ENCODE measurements around the gene FTO. TPM values are rescaled to one million over a fixed set of nuclear protein-coding genes. Genes with fewer than 3 reads are reported as not detected.

The FTO gene
- total RNA-seq, 2 donors from 2014 or later, result 47.5 to 50.4 TPM

DNA sequence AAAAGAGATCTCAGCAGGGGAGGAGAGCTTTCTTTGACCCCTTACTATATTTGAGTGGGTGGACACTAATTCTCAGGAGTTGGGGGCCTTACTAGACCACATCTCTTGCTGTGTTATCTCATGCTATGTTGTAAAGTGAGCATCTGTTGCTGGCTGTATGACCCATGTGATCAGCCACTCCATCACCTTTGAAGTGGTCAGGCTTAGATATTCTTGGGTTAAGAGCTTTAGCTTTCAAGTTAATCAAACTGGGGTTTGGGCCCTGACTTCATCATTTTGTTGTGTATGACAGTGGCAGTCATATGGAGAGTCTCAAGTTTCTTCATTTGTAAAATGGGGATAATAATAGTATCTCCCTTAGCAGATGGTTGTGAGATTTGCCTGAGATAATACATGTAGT lies 201.1 kb downstream of the FTO start:
- Histone ChIP-seq H3K4me1 (peaks cover 8% of the 10 kb centered on the region), H3K36me3 (replicated peaks in 1 of 2; ENCODE audit: insufficient read depth in 1 of 2, low read depth in 2 of 2) (peaks cover 0 to 1% of the 10 kb centered on the region in 2 donors), H3K4me3 (no peak overlapping the region), H3K27ac (no peak overlapping the region), H3K27me3 (no peaks in the 10 kb centered on the region), H3K9me3 (no peaks in the 10 kb centered on the region)
- DNase-seq (no peak), ATAC-seq (no peak)
- no peak for TF ChIP-seq POLR2A (IDR thresholded peaks at IDR 0.05)
- no peak for TF ChIP-seq CTCF (IDR thresholded peaks at IDR 0.05)
- intact Hi-C loops (cut with DNase I), result no loop called here

DNA sequence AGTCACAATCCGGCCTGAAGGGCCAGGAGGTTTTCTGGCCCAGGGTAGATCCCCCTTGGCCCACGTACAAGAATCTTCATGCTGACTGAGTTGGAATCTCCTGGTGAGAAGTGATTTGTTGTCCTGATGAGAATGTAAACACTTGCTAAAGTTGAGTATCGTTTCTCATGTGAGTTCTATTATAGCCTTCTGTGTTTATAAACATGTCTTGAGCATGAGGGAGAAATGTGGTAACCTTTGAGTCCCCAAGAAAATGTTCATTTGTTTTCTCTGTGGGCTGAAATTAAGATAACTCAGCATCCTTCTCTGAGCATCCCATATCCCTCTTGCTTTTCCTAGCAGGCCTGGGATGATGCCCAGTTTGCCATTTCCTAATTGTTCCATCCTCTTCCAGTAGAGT lies 204.8 kb downstream of the FTO start:
- 81 to 90% methylated on average over 3 of the region's 3 CpGs for WGBS, 2 donors
- peaks cover 14% of the 10 kb centered on the region for H3K4me1 ChIP-seq
- H3K9me3 ChIP-seq, result no peaks in the 10 kb centered on the region
- H3K27me3 ChIP-seq, result no peaks in the 10 kb centered on the region
- TF ChIP-seq POLR2A (IDR thresholded peaks at IDR 0.05) (no peak), CTCF (IDR thresholded peaks at IDR 0.05) (no peak)
- no peak for ATAC-seq
- no peaks in the 10 kb centered on the region for H3K36me3 ChIP-seq (replicated peaks in 1 of 2; ENCODE audit: insufficient read depth in 1 of 2, low read depth in 2 of 2)
- no peak overlapping the region for H3K4me3 ChIP-seq
- no peak overlapping the region for H3K27ac ChIP-seq
- intact Hi-C loops (cut with DNase I), result no loop called here
- no peak for DNase-seq

DNA sequence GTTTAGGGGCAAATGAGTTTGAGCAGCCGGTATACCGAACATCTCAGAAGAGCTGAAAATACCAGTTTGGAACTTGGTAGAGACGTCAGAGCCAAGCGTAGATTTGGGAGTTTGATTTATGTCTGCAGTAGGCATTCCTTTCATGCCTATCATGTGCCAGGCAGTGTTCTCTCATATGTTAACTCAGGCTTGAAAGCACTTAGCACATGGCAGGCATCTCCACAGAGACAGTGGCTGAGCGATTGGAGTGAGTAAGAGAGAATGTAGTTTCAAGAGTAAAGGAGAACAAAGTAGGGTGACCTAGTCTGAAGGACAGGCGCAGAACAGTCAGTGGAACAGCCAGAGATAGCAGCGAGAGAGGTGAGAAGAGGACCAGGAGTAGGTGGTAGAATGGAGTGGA lies 207.0 kb downstream of the FTO start:
- TF ChIP-seq POLR2A (IDR thresholded peaks at IDR 0.05) (no peak), CTCF (IDR thresholded peaks at IDR 0.05) (no peak)
- Histone ChIP-seq H3K4me3 (no peak overlapping the region), H3K4me1 (peaks cover 14% of the 10 kb centered on the region), H3K9me3 (no peaks in the 10 kb centered on the region), H3K27ac (no peak overlapping the region), H3K27me3 (no peaks in the 10 kb centered on the region), H3K36me3 (replicated peaks in 1 of 2; ENCODE audit: insufficient read depth in 1 of 2, low read depth in 2 of 2) (no peaks in the 10 kb centered on the region)
- DNase-seq (no peak), ATAC-seq (no peak)
- intact Hi-C loops (cut with DNase I), result no loop called here
- 76 to 90% methylated on average over 7 of the region's 7 CpGs for WGBS, 2 donors

- 21 to 23% methylated on average over 2 of the region's 2 CpGs for WGBS, 2 donors
- peaks cover 14% of the 10 kb centered on the region for H3K4me1 ChIP-seq
These were observed 207.6 kb downstream of the FTO start for GRCh38 chr16:53911513-53911912.

More at GRCh38 chr16:53911513-53911912, 207.6 kb downstream of the FTO start:
- no peaks in the 10 kb centered on the region for H3K27me3 ChIP-seq
- no peak overlapping the region for H3K27ac ChIP-seq
- DNase-seq (no peak), ATAC-seq (no peak)
- H3K9me3 ChIP-seq, result no peaks in the 10 kb centered on the region
- intact Hi-C loops (cut with DNase I), result no loop called here
- no peak for TF ChIP-seq POLR2A (IDR thresholded peaks at IDR 0.05)
- TF ChIP-seq CTCF (IDR thresholded peaks at IDR 0.05), result peak in 1 of 7 experiments; percentile 4
- no peaks in the 10 kb centered on the region for H3K36me3 ChIP-seq (replicated peaks in 1 of 2; ENCODE audit: insufficient read depth in 1 of 2, low read depth in 2 of 2)
- no peak overlapping the region for H3K4me3 ChIP-seq
